DOHH2 (cell line): ENCODE measurements around the gene FCHSD2.

Experiments used
- H3F3A ChIP-seq: fragments of 200-600 bp; sonication (generic), shearing (Covaris generic); 2 replicates; pipeline ENCODE4 v1.6.0; 2016; ENCODE audit warnings: antibody characterized with exemption, mild to moderate bottlenecking; ENCODE audit not compliant: control insufficient read depth, insufficient read depth
- H3K27ac ChIP-seq: fragments of 200-600 bp; sonication (generic); 2 replicates; pipeline ENCODE4 v1.5.1; 2014; ENCODE audit warnings: low read depth, mild to moderate bottlenecking, low read length, moderate library complexity
- H3K27me3 ChIP-seq: fragments of 200-600 bp; sonication (generic); 2 replicates; pipeline ENCODE4 v1.6.1; 2014; ENCODE audit warnings: mild to moderate bottlenecking, low read length, mixed read lengths; ENCODE audit not compliant: control insufficient read depth
- H3K36me3 ChIP-seq: fragments of 200-600 bp; sonication (generic); 2 replicates; pipeline ENCODE4 v1.6.1; 2014; ENCODE audit warnings: mild to moderate bottlenecking, low read length, moderate library complexity, mixed read lengths; ENCODE audit not compliant: control insufficient read depth
- H3K4me1 ChIP-seq: fragments of 200-600 bp; sonication (generic); 2 replicates; pipeline ENCODE4 v1.6.1; 2014; ENCODE audit warnings: mild to moderate bottlenecking, low read length, mixed read lengths; ENCODE audit not compliant: control insufficient read depth
- H3K4me2 ChIP-seq: fragments of 200-600 bp; sonication (generic); 2 replicates; pipeline ENCODE4 v1.6.0; 2014; ENCODE audit warnings: mild to moderate bottlenecking, low read length, moderate library complexity
- H3K4me3 ChIP-seq: fragments of 200-600 bp; sonication (generic); 2 replicates; pipeline ENCODE4 v1.5.1; 2014; ENCODE audit warnings: mild to moderate bottlenecking, low read length, mixed read lengths
- H3K79me2 ChIP-seq: fragments of 200-600 bp; sonication (generic); 2 replicates; pipeline ENCODE4 v1.6.1; 2014; ENCODE audit warnings: mild to moderate bottlenecking, low read length, mixed read lengths; ENCODE audit not compliant: control insufficient read depth
- H3K9me2 ChIP-seq: fragments of 200-600 bp; sonication (generic); replicated peaks from 2 replicates; pipeline ENCODE4 v1.6.1; 2014; ENCODE audit warnings: mild to moderate bottlenecking, low read length, mixed read lengths; ENCODE audit not compliant: control insufficient read depth
- H3K9me3 ChIP-seq: fragments of 200-600 bp; sonication (generic); 2 replicates; pipeline ENCODE4 v1.6.1; 2014; ENCODE audit warnings: antibody characterized with exemption, low read length, mixed read lengths; ENCODE audit not compliant: control insufficient read depth, insufficient read depth
- H4K20me1 ChIP-seq: fragments of 200-600 bp; sonication (generic); 2 replicates; pipeline ENCODE4 v1.6.0; 2014; ENCODE audit warnings: low read depth, mild to moderate bottlenecking, antibody characterized with exemption, low read length, moderate library complexity; ENCODE audit not compliant: control insufficient read depth, insufficient read depth
- EZH2phosphoT487 ChIP-seq: fragments of 200-600 bp; sonication (generic); IDR thresholded peaks from 2 replicates; pipeline ENCODE4 v1.6.1; 2017; ENCODE audit warnings: borderline replicate concordance, mild to moderate bottlenecking, antibody characterized with exemption, low read length, moderate library complexity, mixed read lengths
- TF ChIP-seq, protein P1 (sequence below): fragments of 200-600 bp; sonication (generic); IDR thresholded peaks from one replicate; pipeline ENCODE4 v1.5.1; 2014; ENCODE audit warnings: antibody characterized with exemption, mild to moderate bottlenecking, low read depth, low read length; ENCODE audit not compliant: poor library complexity, severe bottlenecking

The FCHSD2 gene

DNA sequence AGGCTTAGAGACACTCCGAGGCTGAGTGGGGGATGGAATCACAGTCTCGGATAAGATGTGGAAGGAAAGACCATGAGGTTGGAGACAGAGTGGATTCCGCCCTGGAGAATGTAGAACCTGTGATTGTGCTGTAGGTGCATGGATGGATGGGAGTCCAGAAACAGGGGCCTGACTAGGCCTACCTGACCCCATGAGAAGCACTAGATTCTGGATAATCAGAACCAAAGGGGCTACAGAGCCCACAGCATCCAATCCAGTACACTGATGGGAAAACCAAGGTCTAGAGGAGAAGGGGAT lies 32.3 kb upstream of the FCHSD2 start:
- Histone ChIP-seq H3K4me1 (peaks cover 79% of the 10 kb centered on the region), H3K4me2 (no peak overlapping the region), H3K27ac (no peak overlapping the region), H3K79me2 (0 out of 2 replicates have a peak, but pooled peaks cover 5% of the 10 kb centered on the region), H3K27me3 (no peaks in the 10 kb centered on the region), H4K20me1 (no peaks in the 10 kb centered on the region), H3K4me3 (no peak overlapping the region), H3K36me3 (no peaks in the 10 kb centered on the region), H3K9me2 (no peaks in the 10 kb centered on the region), H3K9me3 (no peaks in the 10 kb centered on the region), H3F3A (0 out of 2 replicates have a peak, but pooled peaks cover 3% of the 10 kb centered on the region)
- TF ChIP-seq, protein P1, sequence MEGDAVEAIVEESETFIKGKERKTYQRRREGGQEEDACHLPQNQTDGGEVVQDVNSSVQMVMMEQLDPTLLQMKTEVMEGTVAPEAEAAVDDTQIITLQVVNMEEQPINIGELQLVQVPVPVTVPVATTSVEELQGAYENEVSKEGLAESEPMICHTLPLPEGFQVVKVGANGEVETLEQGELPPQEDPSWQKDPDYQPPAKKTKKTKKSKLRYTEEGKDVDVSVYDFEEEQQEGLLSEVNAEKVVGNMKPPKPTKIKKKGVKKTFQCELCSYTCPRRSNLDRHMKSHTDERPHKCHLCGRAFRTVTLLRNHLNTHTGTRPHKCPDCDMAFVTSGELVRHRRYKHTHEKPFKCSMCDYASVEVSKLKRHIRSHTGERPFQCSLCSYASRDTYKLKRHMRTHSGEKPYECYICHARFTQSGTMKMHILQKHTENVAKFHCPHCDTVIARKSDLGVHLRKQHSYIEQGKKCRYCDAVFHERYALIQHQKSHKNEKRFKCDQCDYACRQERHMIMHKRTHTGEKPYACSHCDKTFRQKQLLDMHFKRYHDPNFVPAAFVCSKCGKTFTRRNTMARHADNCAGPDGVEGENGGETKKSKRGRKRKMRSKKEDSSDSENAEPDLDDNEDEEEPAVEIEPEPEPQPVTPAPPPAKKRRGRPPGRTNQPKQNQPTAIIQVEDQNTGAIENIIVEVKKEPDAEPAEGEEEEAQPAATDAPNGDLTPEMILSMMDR = no peak
- TF ChIP-seq EZH2phosphoT487 = no peak

DNA sequence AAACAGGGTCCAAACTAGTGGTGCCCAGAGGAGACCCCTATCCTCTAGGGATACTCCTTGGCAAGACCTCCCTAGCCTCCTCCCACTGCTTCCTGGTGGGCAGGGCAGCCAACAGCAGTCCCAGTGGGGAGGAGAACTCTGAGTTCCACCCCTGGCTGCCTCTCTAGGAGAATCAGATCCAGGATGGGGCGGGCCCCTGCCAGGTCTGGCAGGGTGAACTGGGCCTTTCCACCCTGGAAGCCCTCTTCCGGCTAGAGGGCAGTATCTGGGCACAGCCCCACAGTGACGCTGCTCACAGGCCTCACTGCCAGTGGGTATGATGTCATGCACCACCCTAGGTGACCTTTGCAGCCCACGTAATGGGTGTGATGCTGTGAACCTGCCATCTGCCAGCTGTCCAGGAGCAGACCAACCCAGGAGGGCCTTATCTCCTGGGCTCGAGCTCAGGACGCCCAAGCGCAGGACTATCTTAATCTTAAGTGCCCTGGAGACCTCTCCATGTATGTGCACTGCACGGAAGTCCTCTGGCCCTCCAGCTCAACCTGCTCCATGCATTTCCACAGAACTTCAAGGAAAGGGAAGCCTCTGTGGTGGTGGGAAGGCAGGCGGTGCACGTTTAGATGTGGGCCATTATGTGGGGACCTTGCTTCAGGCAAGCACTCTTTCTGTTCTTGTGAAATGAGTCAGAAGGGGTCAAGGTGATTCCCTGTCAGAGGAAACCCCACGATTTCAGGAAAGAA lies 31.8 kb upstream of the FCHSD2 start:
- H3K36me3 ChIP-seq = no peaks in the 10 kb centered on the region
- no peaks in the 10 kb centered on the region for H3K27me3 ChIP-seq
- no peak overlapping the region for H3K27ac ChIP-seq
- peaks cover 85% of the 10 kb centered on the region for H3K4me1 ChIP-seq
- no peak overlapping the region for H3K4me2 ChIP-seq
- H3K4me3 ChIP-seq = no peak overlapping the region
- H3K79me2 ChIP-seq = 0 out of 2 replicates have a peak, but pooled peaks cover 5% of the 10 kb centered on the region
- H3K9me2 ChIP-seq = no peaks in the 10 kb centered on the region
- no peak for TF ChIP-seq EZH2phosphoT487
- TF ChIP-seq, protein P1 = no peak
- H4K20me1 ChIP-seq = no peaks in the 10 kb centered on the region
- no peaks in the 10 kb centered on the region for H3K9me3 ChIP-seq
- H3F3A ChIP-seq = peaks cover 3% of the 10 kb centered on the region; the same call in 1 of the 2 replicates

DNA sequence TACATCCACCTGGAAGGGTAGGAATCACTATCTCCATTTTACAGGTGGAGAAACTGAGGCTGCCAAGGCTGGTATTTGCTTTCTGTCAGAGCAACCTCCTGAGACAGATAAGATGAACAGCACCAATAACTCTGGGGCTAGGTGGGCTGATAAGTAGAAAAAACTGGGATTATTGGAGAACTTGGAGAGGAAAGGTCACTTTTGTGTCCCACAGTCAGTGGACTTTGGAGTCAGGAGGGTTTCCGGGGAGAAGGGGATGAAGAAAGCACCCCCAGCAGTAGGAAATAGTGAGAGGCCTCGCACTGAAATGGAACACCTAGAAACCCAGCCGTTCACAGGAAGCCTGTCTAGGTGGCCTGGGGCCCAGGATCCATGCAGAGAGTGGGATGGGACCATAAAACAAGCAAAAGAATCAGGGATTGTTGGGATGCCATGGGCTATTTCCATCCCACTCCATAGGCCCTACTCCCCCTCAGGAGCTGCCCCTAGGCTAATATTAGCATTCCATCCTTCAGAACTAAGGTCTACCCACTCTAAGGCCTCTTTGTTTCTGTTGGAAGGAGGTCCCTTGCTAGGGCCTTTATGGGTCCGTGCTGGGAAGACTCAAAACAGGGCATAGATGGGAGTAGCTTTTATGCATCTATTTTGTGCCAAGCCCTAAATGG lies 31.0 kb upstream of the FCHSD2 start:
- H3K4me2 ChIP-seq = no peak overlapping the region

More for the DNA sequence above, 31.0 kb upstream of the FCHSD2 start:
- Histone ChIP-seq H3K27me3 (no peaks in the 10 kb centered on the region), H3F3A (peaks cover 3% of the 10 kb centered on the region; the same call in 1 of the 2 replicates), H3K4me1 (peaks cover 86% of the 10 kb centered on the region), H4K20me1 (no peaks in the 10 kb centered on the region), H3K9me3 (no peaks in the 10 kb centered on the region), H3K4me3 (no peak overlapping the region), H3K9me2 (no peaks in the 10 kb centered on the region), H3K27ac (no peak overlapping the region), H3K36me3 (no peaks in the 10 kb centered on the region), H3K79me2 (0 out of 2 replicates have a peak, but pooled peaks cover 5% of the 10 kb centered on the region)
- no peak for TF ChIP-seq EZH2phosphoT487
